SK-N-SH (cell line): ENCODE data around the gene CCRL2. TPM values are rescaled to one million over a fixed set of nuclear protein-coding genes. Genes with fewer than 3 reads are reported as not detected.

ENCODE experiments used
- CTCF ChIA-PET: fragments of 300-600, 350-600 bp; formaldehyde crosslinking; extraction: SDS; loops from one replicate; lab custom pipeline; 2021; lab: Yijun Ruan, JAX
- POLR2A ChIA-PET: fragments of 350-600 bp; sonication (Branson Sonifier 250); formaldehyde crosslinking; extraction: SDS; loops from one replicate; lab custom pipeline; 2020; ENCODE audit warnings: antibody characterized with exemption, inconsistent platforms; lab: Yijun Ruan, JAX
- DNase-seq: peaks from one replicate; pipeline ENCODE4 v3.0.0; 2012
- H2AFZ ChIP-seq: fragments of 200-600 bp; sonication (generic); 2 replicates; pipeline ENCODE4 v1.8.1; 2016; ENCODE audit warnings: antibody characterized with exemption, mild to moderate bottlenecking, low read depth
- H3F3A ChIP-seq: fragments of 200-600 bp; sonication (generic); replicated peaks from 2 replicates; pipeline ENCODE3; 2016; ENCODE audit warnings: antibody characterized with exemption, mild to moderate bottlenecking; ENCODE audit not compliant: insufficient read depth
- H3K27ac ChIP-seq, 2 experiments: fragments of 200-500 bp in 1 of 2; fragments of 200-600 bp in 1 of 2; sonication (Bioruptor generic) in 1 of 2; sonication (generic), shearing (Covaris generic) in 1 of 2; 2 replicates each; pipeline versions ENCODE4 v1.5.1 to v1.6.1; 2014 to 2016; ENCODE audit warnings: low read depth in 2 of 2, inconsistent platforms in 1 of 2, low read length in 1 of 2, mild to moderate bottlenecking in 1 of 2, mixed read lengths in 1 of 2
- H3K27me3 ChIP-seq: fragments of 200-600 bp; sonication (generic), shearing (Covaris generic); 2 replicates; pipeline ENCODE4 v1.6.1; 2016; ENCODE audit warnings: mixed run types; ENCODE audit not compliant: insufficient read depth
- H3K36me3 ChIP-seq, 2 experiments: fragments of 200-500 bp in 1 of 2; fragments of 200-600 bp in 1 of 2; sonication (Bioruptor generic) in 1 of 2; sonication (generic) in 1 of 2; replicated peaks in 1 of 2; 2 replicates each; pipeline versions ENCODE3 to v1.5.1; 2014 to 2016; ENCODE audit warnings: low read length in 1 of 2, mild to moderate bottlenecking in 1 of 2; ENCODE audit not compliant: insufficient read depth in 2 of 2, control insufficient read depth in 1 of 2
- H3K4me1 ChIP-seq, 2 experiments: fragments of 200-500 bp in 1 of 2; fragments of 200-600 bp in 1 of 2; sonication (Bioruptor generic) in 1 of 2; sonication (generic), shearing (Covaris generic) in 1 of 2; 2 replicates each; pipeline versions ENCODE4 v1.5.1 to v1.6.1; 2014 to 2016; ENCODE audit warnings: low read depth in 1 of 2, low read length in 1 of 2, mixed run types in 1 of 2; ENCODE audit not compliant: insufficient read depth in 2 of 2, control insufficient read depth in 1 of 2
- H3K4me2 ChIP-seq: fragments of 200-600 bp; sonication (generic), shearing (Covaris generic); 2 replicates; pipeline ENCODE4 v1.6.1; 2017; ENCODE audit warnings: mixed run types
- H3K4me3 ChIP-seq, 2 experiments: fragments of 200-500 bp in 1 of 2; fragments of 200-600 bp in 1 of 2; sonication (Bioruptor generic) in 1 of 2; sonication (generic), shearing (Covaris generic) in 1 of 2; 2 replicates each; pipeline versions ENCODE4 v1.5.1 to v1.8.1; 2014 to 2016; ENCODE audit warnings: low read depth in 2 of 2, inconsistent platforms in 1 of 2, low read length in 1 of 2, mild to moderate bottlenecking in 1 of 2, mixed read lengths in 1 of 2, moderate library complexity in 1 of 2
- H3K79me2 ChIP-seq: fragments of 200-600 bp; sonication (generic); 2 replicates; pipeline ENCODE4 v1.8.1; 2017; ENCODE audit warnings: mild to moderate bottlenecking; ENCODE audit not compliant: insufficient read depth
- H3K9ac ChIP-seq: fragments of 200-600 bp; sonication (generic); 2 replicates; pipeline ENCODE4 v1.6.1; 2017; ENCODE audit warnings: mixed run types
- H3K9me2 ChIP-seq: fragments of 200-600 bp; sonication (generic); 2 replicates; pipeline ENCODE4 v1.6.1; 2017; ENCODE audit warnings: mixed run types
- H3K9me3 ChIP-seq: fragments of 200-600 bp; sonication (generic); 2 replicates; pipeline ENCODE4 v1.6.1; 2017; ENCODE audit warnings: mixed run types, mild to moderate bottlenecking, moderate library complexity
- H4K20me1 ChIP-seq: fragments of 200-600 bp; sonication (generic); 2 replicates; pipeline ENCODE4 v1.6.1; 2017; ENCODE audit warnings: mild to moderate bottlenecking, mixed run types; ENCODE audit not compliant: insufficient read depth
- EP300 ChIP-seq, 2 experiments: IDR thresholded peaks; 2 replicates each; pipeline versions ENCODE4 v1.4.0 to v1.6.1; 2012; ENCODE audit warnings: borderline replicate concordance in 1 of 2, low read depth in 1 of 2, low read length in 1 of 2
- EZH2phosphoT487 ChIP-seq: fragments of 200-600 bp; sonication (generic); IDR thresholded peaks from 2 replicates; pipeline ENCODE4 v1.6.1; 2017; ENCODE audit warnings: low read depth, mixed run types, mild to moderate bottlenecking, antibody characterized with exemption, moderate library complexity, borderline replicate concordance
- FOXJ3 ChIP-seq: sonication (generic); formaldehyde crosslinking; IDR thresholded peaks from 2 replicates; pipeline ENCODE4 v1.5.1; 2020; ENCODE audit warnings: mild to moderate bottlenecking, missing genetic modification reagents
- GABPA ChIP-seq: IDR thresholded peaks from 2 replicates; pipeline ENCODE4 v1.4.0; 2012; ENCODE audit warnings: low read depth, mild to moderate bottlenecking
- GATA2 ChIP-seq: sonication (generic); formaldehyde crosslinking; IDR thresholded peaks from 2 replicates; pipeline ENCODE4 v1.5.0; 2020; ENCODE audit warnings: mild to moderate bottlenecking, missing genetic modification reagents
- JUND ChIP-seq: IDR thresholded peaks from 2 replicates; pipeline ENCODE4 v1.4.0; 2012
- NFIC ChIP-seq: IDR thresholded peaks from 2 replicates; pipeline ENCODE4 v1.4.0; 2012; ENCODE audit warnings: borderline replicate concordance
- POLR2AphosphoS5 ChIP-seq: IDR thresholded peaks from 2 replicates; pipeline ENCODE4 v1.6.1; 2012; ENCODE audit warnings: low read depth, low read length
- RFX5 ChIP-seq: IDR thresholded peaks from 2 replicates; pipeline ENCODE4 v1.6.1; 2012; ENCODE audit warnings: mild to moderate bottlenecking, improper control_type of control experiment, low read length
- SIN3A ChIP-seq: IDR thresholded peaks from 2 replicates; pipeline ENCODE4 v1.6.1; 2012; ENCODE audit warnings: low read depth, mild to moderate bottlenecking, low read length, moderate library complexity, borderline replicate concordance
- SMC3 ChIP-seq: IDR thresholded peaks from 2 replicates; pipeline ENCODE4 v1.6.1; 2012; ENCODE audit warnings: low read depth, low read length, improper control_type of control experiment
- TAF1 ChIP-seq: IDR thresholded peaks from 2 replicates; pipeline ENCODE4 v1.6.1; 2012; ENCODE audit warnings: low read depth, mild to moderate bottlenecking, low read length, moderate library complexity, borderline replicate concordance
- TCF12 ChIP-seq: IDR thresholded peaks from 2 replicates; pipeline ENCODE4 v1.4.0; 2012
- TEAD4 ChIP-seq: IDR thresholded peaks from 2 replicates; pipeline ENCODE4 v1.4.0; 2012; ENCODE audit warnings: mild to moderate bottlenecking, borderline replicate concordance; ENCODE audit not compliant: insufficient read depth
- WGBS: methylation state at CpG from one replicate; pipeline ENCODE4 v1.1.6; 2017; ENCODE audit warnings: low lambda C conversion rate; 5-methylcytosine and 5-hydroxymethylcytosine counted together
- polyA plus RNA-seq, 3 experiments: library from polyadenylated mRNA; depleted of rRNA; stranded (reverse); fragments of >200 nt; gene quantifications; 2 replicates each; pipeline ENCODE4 v1.2.3, GENCODE V29; 2012
- TF ChIP-seq, protein P1 (sequence below): fragments of 200-600 bp; sonication (generic); IDR thresholded peaks from 2 replicates; pipeline ENCODE4 v1.6.1; 2017; ENCODE audit warnings: antibody characterized with exemption, mild to moderate bottlenecking, moderate library complexity
- TF ChIP-seq, protein P2 (sequence below): fragments of 150-350 bp; IDR thresholded peaks from 2 replicates; pipeline ENCODE4 v1.6.1; 2017; ENCODE audit warnings: antibody characterized with exemption, low read length, low read depth, borderline replicate concordance
- TF ChIP-seq, protein P3 (sequence below): IDR thresholded peaks from 2 replicates; pipeline ENCODE4 v1.4.0; 2012; ENCODE audit warnings: low read depth
- TF ChIP-seq, protein P4 (sequence below): IDR thresholded peaks from 2 replicates; pipeline ENCODE4 v1.4.0; 2012; ENCODE audit warnings: low read depth, borderline replicate concordance
- TF ChIP-seq, protein P5 (sequence below): IDR thresholded peaks from 2 replicates; pipeline ENCODE4; 2012

CCRL2 gene
- polyA plus RNA-seq, 1 of the 3 experiments (the other 2 are of a cell fraction): not detected

DNA sequence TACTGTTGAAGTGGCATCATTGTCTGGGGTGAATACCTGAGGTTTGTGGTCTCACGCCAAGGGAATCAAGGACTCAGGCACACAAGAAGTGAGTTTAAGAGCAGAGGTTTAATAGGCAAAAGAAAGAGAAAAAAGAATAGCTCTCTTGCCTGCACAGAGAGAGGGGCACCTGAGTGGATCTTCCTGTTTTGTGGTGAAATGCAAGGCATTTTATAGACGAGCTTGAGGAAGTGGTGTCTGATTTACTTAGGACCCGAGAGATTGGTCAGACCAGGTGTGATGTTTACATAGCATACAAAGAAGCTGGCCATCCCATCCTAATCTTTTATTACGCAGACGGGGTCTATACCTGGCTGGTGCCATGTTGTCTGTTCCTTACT, 23.1 kb upstream of the CCRL2 start:
- H3K4me2 ChIP-seq: no peak overlapping the region
- no peak overlapping the region for H3K27ac ChIP-seq
- 23% methylated on average over 5 of the region's 5 CpGs for WGBS
- H3K9ac ChIP-seq: no peak overlapping the region
- no peaks in the 10 kb centered on the region for H3F3A ChIP-seq
- CTCF ChIA-PET: interaction anchor here (1.0 to 1.4 kb wide), 2 partner anchors 66 to 108 kb away, joined by 3 to 5 read pairs; no protein-coding TSS in a partner anchor
- no peak for DNase-seq
- no peak overlapping the region for H2AFZ ChIP-seq
- no peaks in the 10 kb centered on the region for H3K79me2 ChIP-seq
- no peaks in the 10 kb centered on the region for H3K36me3 ChIP-seq
- H4K20me1 ChIP-seq: no peaks in the 10 kb centered on the region
- TF ChIP-seq EP300 (IDR thresholded peaks at IDR 0.05; ENCODE audit: borderline replicate concordance in 1 of 2, low read depth in 1 of 2, low read length in 1 of 2) (no peak), NFIC (no peak), GABPA (no peak), POLR2AphosphoS5 (no peak), RFX5 (no peak)
- no peaks in the 10 kb centered on the region for H3K9me2 ChIP-seq
- no peaks in the 10 kb centered on the region for H3K9me3 ChIP-seq
- POLR2A ChIA-PET: no interaction called here
- H3K4me3 ChIP-seq: no peak overlapping the region
- no peaks in the 10 kb centered on the region; a peak in 1 of 4 replicates for H3K4me1 ChIP-seq
- H3K27me3 ChIP-seq: peaks cover 27% of the 10 kb centered on the region; the same call in 1 of the 2 replicates

DNA sequence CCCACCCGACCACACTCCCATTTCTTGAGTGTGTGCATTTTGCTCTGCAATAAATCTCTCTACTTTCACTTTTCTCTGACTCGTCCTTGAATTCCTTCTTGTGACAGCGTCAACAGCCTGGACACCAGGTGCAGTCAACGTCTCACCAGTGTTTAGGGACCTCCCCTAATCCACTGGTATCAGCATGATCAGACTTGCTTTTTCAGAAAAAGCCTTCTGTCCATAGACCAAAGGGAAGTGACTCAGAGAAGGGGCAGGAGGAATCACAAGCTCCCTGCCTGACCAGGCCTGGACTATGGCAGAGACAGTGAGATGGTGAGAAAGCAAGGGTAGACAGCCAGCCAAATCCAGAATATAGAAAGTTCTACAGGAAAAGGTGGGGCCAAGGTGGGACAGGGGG, 20.9 kb upstream of the CCRL2 start:
- Histone ChIP-seq H3K9me2 (no peaks in the 10 kb centered on the region), H3K36me3 (no peaks in the 10 kb centered on the region), H2AFZ (no peak overlapping the region), H4K20me1 (no peaks in the 10 kb centered on the region), H3K4me3 (no peak overlapping the region; a peak in 1 of 4 replicates), H3K79me2 (no peaks in the 10 kb centered on the region), H3K4me2 (peak overlapping the region; percentile 40; the same call in 1 of the 2 replicates), H3K4me1 (no peaks in the 10 kb centered on the region), H3K27ac (no peak overlapping the region), H3F3A (no peaks in the 10 kb centered on the region), H3K9me3 (no peaks in the 10 kb centered on the region), H3K27me3 (peaks cover 42% of the 10 kb centered on the region; the same call in 1 of the 2 replicates), H3K9ac (no peak overlapping the region)
- CTCF ChIA-PET: interaction anchor here (1.0 kb wide), 1 partner anchor 8 kb away, joined by 3 read pairs; no protein-coding TSS in a partner anchor
- DNase-seq: no peak
- TF ChIP-seq JUND (no peak), FOXJ3 (CRISPR knock-in tag) (no peak), SMC3 (no peak), EZH2phosphoT487 (no peak), TEAD4 (no peak), SIN3A (no peak), GATA2 (CRISPR knock-in tag) (no peak), NFIC (no peak), TCF12 (no peak), POLR2AphosphoS5 (no peak), TAF1 (no peak)
- TF ChIP-seq, protein P1, sequence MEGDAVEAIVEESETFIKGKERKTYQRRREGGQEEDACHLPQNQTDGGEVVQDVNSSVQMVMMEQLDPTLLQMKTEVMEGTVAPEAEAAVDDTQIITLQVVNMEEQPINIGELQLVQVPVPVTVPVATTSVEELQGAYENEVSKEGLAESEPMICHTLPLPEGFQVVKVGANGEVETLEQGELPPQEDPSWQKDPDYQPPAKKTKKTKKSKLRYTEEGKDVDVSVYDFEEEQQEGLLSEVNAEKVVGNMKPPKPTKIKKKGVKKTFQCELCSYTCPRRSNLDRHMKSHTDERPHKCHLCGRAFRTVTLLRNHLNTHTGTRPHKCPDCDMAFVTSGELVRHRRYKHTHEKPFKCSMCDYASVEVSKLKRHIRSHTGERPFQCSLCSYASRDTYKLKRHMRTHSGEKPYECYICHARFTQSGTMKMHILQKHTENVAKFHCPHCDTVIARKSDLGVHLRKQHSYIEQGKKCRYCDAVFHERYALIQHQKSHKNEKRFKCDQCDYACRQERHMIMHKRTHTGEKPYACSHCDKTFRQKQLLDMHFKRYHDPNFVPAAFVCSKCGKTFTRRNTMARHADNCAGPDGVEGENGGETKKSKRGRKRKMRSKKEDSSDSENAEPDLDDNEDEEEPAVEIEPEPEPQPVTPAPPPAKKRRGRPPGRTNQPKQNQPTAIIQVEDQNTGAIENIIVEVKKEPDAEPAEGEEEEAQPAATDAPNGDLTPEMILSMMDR: no peak
- TF ChIP-seq, protein P2, sequence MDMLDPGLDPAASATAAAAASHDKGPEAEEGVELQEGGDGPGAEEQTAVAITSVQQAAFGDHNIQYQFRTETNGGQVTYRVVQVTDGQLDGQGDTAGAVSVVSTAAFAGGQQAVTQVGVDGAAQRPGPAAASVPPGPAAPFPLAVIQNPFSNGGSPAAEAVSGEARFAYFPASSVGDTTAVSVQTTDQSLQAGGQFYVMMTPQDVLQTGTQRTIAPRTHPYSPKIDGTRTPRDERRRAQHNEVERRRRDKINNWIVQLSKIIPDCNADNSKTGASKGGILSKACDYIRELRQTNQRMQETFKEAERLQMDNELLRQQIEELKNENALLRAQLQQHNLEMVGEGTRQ: no peak
- TF ChIP-seq, protein P3, sequence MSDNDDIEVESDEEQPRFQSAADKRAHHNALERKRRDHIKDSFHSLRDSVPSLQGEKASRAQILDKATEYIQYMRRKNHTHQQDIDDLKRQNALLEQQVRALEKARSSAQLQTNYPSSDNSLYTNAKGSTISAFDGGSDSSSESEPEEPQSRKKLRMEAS: no peak
- TF ChIP-seq, protein P4, sequence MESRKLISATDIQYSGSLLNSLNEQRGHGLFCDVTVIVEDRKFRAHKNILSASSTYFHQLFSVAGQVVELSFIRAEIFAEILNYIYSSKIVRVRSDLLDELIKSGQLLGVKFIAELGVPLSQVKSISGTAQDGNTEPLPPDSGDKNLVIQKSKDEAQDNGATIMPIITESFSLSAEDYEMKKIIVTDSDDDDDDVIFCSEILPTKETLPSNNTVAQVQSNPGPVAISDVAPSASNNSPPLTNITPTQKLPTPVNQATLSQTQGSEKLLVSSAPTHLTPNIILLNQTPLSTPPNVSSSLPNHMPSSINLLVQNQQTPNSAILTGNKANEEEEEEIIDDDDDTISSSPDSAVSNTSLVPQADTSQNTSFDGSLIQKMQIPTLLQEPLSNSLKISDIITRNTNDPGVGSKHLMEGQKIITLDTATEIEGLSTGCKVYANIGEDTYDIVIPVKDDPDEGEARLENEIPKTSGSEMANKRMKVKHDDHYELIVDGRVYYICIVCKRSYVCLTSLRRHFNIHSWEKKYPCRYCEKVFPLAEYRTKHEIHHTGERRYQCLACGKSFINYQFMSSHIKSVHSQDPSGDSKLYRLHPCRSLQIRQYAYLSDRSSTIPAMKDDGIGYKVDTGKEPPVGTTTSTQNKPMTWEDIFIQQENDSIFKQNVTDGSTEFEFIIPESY: no peak
- TF ChIP-seq, protein P5, sequence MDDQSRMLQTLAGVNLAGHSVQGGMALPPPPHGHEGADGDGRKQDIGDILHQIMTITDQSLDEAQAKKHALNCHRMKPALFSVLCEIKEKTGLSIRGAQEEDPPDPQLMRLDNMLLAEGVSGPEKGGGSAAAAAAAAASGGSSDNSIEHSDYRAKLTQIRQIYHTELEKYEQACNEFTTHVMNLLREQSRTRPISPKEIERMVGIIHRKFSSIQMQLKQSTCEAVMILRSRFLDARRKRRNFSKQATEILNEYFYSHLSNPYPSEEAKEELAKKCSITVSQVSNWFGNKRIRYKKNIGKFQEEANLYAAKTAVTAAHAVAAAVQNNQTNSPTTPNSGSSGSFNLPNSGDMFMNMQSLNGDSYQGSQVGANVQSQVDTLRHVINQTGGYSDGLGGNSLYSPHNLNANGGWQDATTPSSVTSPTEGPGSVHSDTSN: no peak
- 0% methylated on average over 4 of the region's 4 CpGs for WGBS
- POLR2A ChIA-PET: no interaction called here
